Stimulated activated CD4-positive, alpha-beta T cell treated with anti-CD3 and anti-CD28 coated beads, TNF-alpha, amount 100 ng/mL, for 48 hours (primary cell): ENCODE measurements around the gene PLIN4.

Experiments used
- DNase-seq, 3 donors: peaks; one replicate each; pipeline ENCODE4 v3.0.0-alpha.2; 2020; ENCODE audit warnings: low read depth in 3 of 3

PLIN4 gene

GRCh38 chr19:4524808-4525562 lies 6.7 kb upstream of the PLIN4 start:
- DNase-seq = peak; percentile 40 to 61 (median 57)

GRCh38 chr19:4523306-4524110 lies 5.2 kb upstream of the PLIN4 start:
- peak in 1 of 3 donors; percentile 28 for DNase-seq

- DNase-seq = no peak
These were observed 4.2 kb upstream of the PLIN4 start for GRCh38 chr19:4522291-4523002.

- DNase-seq = no peak
These were observed 3.6 kb upstream of the PLIN4 start for GRCh38 chr19:4521888-4522242.

- DNase-seq = no peak
These were observed 3.0 kb upstream of the PLIN4 start for GRCh38 chr19:4521170-4521887.

- DNase-seq = no peak
These were observed 1.4 kb upstream of the PLIN4 start for GRCh38 chr19:4519521-4520277.

GRCh38 chr19:4519172-4519496 lies 848 bp upstream of the PLIN4 start:
- DNase-seq = no peak

- no peak for DNase-seq
These were observed 732 bp downstream of the PLIN4 start for GRCh38 chr19:4517451-4518057.

GRCh38 chr19:4516939-4517300 lies 1.4 kb downstream of the PLIN4 start:
- DNase-seq = no peak

GRCh38 chr19:4516199-4516938 lies 1.9 kb downstream of the PLIN4 start:
- DNase-seq = no peak

GRCh38 chr19:4515732-4516131 lies 2.6 kb downstream of the PLIN4 start:
- no peak for DNase-seq

GRCh38 chr19:4513248-4513647 lies 5.0 kb downstream of the PLIN4 start:
- DNase-seq = no peak

GRCh38 chr19:4512070-4512469 lies 6.2 kb downstream of the PLIN4 start:
- no peak for DNase-seq

- DNase-seq = no peak
These were observed 6.8 kb downstream of the PLIN4 start for GRCh38 chr19:4511300-4512054.

GRCh38 chr19:4510435-4511255 lies 7.6 kb downstream of the PLIN4 start:
- no peak for DNase-seq

- no peak for DNase-seq
These were observed 9.6 kb downstream of the PLIN4 start for GRCh38 chr19:4508698-4509097.

- no peak for DNase-seq
These were observed 10.5 kb downstream of the PLIN4 start for GRCh38 chr19:4507804-4508203.

- DNase-seq = no peak
These were observed 11.2 kb downstream of the PLIN4 start for GRCh38 chr19:4507150-4507452.
